BLaER1 (cell line): ENCODE results near the gene RPL7L1.

Source experiments
- H3K27ac ChIP-seq: shearing (Covaris generic); formaldehyde crosslinking; 2 replicates; pipeline ENCODE4 v1.8.1; 2022
- H3K27me3 ChIP-seq: shearing (Covaris generic); formaldehyde crosslinking; 2 replicates; pipeline ENCODE4 v1.8.1; 2022
- H3K36me3 ChIP-seq: shearing (Covaris generic); formaldehyde crosslinking; 2 replicates; pipeline ENCODE4 v1.8.1; 2022
- H3K4me1 ChIP-seq: shearing (Covaris generic); formaldehyde crosslinking; 2 replicates; pipeline ENCODE4 v1.8.1; 2022
- H3K4me2 ChIP-seq: shearing (Covaris generic); formaldehyde crosslinking; 2 replicates; pipeline ENCODE4 v1.8.1; 2022
- H3K4me3 ChIP-seq: shearing (Covaris generic); formaldehyde crosslinking; 2 replicates; pipeline ENCODE4 v1.8.1; 2022
- H3K9ac ChIP-seq: shearing (Covaris generic); formaldehyde crosslinking; 2 replicates; pipeline ENCODE4 v1.8.1; 2022
- H3K9me3 ChIP-seq: shearing (Covaris generic); formaldehyde crosslinking; 2 replicates; pipeline ENCODE4 v1.8.1; 2022
- H4K20me1 ChIP-seq: shearing (Covaris generic); formaldehyde crosslinking; 2 replicates; pipeline ENCODE4 v1.8.1; 2022
- Cebpa-rat ChIP-seq: shearing (Covaris generic); IDR thresholded peaks from 2 replicates; pipeline ENCODE4 v1.8.1; 2022

RPL7L1 gene

DNA sequence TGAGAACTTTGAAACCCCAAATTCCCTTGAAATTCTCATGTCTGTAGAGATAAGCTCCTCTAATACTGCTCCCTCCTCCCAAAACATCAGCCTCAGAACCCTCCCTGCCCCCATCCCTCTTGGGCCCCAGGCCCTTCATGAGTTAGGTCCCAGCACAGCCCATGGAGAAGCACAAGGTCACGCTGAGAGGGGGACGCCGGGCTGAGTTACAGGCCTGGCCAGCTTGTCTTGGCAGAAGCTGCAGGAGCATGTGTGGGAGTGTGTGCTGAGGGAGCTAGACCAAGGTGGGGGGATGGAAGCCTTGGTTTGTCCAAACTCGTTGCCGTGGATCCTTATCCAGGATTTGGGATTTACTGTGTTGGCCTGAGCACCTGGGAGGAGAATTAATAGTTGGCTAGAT is 27.9 kb downstream of the RPL7L1 start:
- no peak for TF ChIP-seq Cebpa-rat
- H3K9me3 ChIP-seq, result no peaks in the 10 kb centered on the region
- H3K27me3 ChIP-seq, result no peaks in the 10 kb centered on the region
- H3K4me3 ChIP-seq, result no peak overlapping the region
- no peaks in the 10 kb centered on the region for H3K36me3 ChIP-seq
- no peak overlapping the region for H3K27ac ChIP-seq
- no peak overlapping the region for H3K4me2 ChIP-seq
- H4K20me1 ChIP-seq, result no peaks in the 10 kb centered on the region
- no peak overlapping the region for H3K9ac ChIP-seq
- peaks cover 16% of the 10 kb centered on the region for H3K4me1 ChIP-seq

DNA sequence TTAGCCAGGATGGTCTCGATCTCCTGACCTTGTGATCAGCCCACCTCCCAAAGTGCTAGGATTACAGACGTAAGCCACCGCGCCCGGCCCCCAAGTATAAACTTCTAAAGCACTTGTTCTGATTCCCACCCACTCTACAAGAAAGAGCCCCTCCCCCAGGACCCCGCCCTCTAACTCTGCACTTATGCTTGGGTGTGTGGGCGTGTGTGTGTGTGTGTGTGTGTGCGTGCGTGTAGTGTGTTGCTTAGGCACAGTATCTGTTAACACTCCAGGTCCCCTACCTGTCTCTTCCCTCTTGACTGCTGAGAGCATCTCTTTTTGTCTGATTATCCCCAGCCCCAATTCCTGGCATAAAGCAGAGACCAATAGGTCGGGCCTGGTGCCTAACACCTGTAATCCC is 30.4 kb downstream of the RPL7L1 start:
- Histone ChIP-seq H3K27ac (no peak overlapping the region), H3K36me3 (no peaks in the 10 kb centered on the region), H3K4me1 (peaks cover 5% of the 10 kb centered on the region), H3K27me3 (no peaks in the 10 kb centered on the region), H3K9ac (no peak overlapping the region), H4K20me1 (no peaks in the 10 kb centered on the region), H3K4me2 (no peak overlapping the region), H3K4me3 (no peak overlapping the region), H3K9me3 (no peaks in the 10 kb centered on the region)
- TF ChIP-seq Cebpa-rat, result no peak

DNA sequence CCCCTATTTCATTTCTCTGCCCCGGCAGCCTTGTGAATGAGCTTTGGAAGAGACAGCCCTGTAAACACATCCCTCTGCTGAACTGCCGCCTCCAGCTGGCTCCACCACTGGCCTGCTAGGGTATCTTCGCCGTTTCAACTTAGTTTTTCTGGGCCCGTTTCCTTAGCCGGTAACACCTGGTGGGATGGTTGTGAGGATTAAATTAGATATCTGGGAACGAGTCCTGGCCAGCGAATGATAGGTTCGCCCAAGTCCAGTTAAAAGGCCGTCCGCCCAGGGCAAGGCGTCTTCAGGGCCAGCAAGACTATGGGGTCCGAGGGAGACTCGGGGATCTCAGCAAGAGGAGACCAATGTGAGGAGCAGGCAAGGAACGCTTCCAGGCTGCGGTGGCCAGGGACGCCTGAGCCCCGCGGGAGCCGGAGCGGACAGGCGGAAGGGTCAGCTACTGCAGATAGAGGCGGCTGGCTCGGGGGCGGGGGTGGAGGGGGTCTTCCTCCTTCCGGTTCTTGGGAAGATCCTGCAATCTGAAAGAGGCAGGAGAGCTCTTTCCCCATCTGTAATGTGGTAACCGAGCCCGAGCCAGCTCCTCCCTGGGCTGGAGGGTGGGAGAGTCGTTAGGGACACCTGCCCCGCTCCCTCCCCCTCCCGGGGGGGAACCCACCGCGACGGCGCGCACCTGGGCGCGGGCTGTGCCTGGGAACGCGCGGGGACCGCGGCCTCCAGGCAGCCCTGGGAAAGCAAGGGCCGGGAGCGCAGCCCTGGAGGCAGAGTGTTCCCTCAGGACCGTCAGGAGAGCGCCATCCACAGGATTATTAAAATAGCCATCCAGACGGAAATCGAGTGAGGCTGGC is 32.0 kb downstream of the RPL7L1 start:
- Histone ChIP-seq H3K9me3 (no peaks in the 10 kb centered on the region), H3K27ac (no peak overlapping the region), H3K4me2 (no peak overlapping the region), H3K4me3 (no peak overlapping the region), H3K9ac (no peak overlapping the region), H4K20me1 (no peaks in the 10 kb centered on the region), H3K27me3 (no peaks in the 10 kb centered on the region), H3K4me1 (peaks cover 21% of the 10 kb centered on the region), H3K36me3 (no peaks in the 10 kb centered on the region)
- TF ChIP-seq Cebpa-rat, result no peak

DNA sequence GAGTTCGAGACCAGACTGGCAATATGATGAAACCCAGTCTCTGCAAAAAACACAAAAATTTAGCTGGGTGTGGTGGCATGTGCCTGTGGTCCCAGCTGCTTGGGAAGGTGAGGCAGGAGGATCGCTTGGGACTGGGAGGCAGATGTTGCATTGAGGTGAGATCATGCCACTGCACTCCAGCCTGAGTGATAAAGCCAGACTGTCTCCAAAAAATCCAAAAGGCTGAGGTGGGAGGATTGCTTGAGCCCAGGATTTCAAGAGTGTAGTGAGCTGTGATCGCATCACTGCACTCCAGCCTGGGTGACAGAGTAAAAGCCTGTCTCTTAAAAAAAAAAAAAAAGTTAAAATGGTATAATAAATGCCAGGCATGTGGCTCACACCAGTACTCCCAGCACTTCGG is 35.1 kb downstream of the RPL7L1 start:
- H4K20me1 ChIP-seq, result no peaks in the 10 kb centered on the region
- H3K27me3 ChIP-seq, result no peaks in the 10 kb centered on the region
- H3K9me3 ChIP-seq, result no peaks in the 10 kb centered on the region
- TF ChIP-seq Cebpa-rat, result no peak
- H3K4me2 ChIP-seq, result peak overlapping the region; percentile 81
- no peak overlapping the region for H3K4me3 ChIP-seq
- no peaks in the 10 kb centered on the region for H3K36me3 ChIP-seq
- peaks cover 26% of the 10 kb centered on the region for H3K4me1 ChIP-seq
- H3K27ac ChIP-seq, result peak overlapping the region; percentile 33; the same call in 1 of the 2 replicates
- H3K9ac ChIP-seq, result no peak overlapping the region

DNA sequence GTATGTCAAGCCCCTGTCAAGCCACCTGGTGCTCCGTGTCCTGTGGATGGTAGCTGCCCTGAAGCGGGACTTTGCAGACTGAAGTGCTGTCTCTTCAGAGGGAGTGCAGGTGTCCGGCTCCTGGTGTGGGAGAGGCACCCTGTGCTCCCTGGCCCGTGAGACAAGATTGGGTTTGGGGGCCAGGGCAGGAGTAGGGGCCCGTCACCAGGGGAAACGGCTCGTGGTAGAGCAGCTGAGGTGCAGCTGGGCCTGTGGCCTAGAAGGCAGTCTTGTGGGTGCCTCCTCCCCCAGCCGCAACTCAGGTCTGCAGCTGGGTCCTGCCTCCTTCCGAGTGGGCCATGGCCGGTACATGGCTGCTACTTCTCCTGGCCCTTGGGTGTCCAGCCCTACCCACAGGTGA is 36.3 kb downstream of the RPL7L1 start, which contains the start of gene PTCRA:
Gene PTCRA, plus strand, starts transcription at position 322 of the 400 bp plus-strand sequence. Its CDS starts 17 bp downstream, at position 339.
- H3K36me3 ChIP-seq, result no peaks in the 10 kb centered on the region
- peak within 1 kb of the TSS; percentile 62 for H3K9ac ChIP-seq
- peaks cover 26% of the 10 kb centered on the region for H3K4me1 ChIP-seq
- H3K27me3 ChIP-seq, result no peaks in the 10 kb centered on the region
- no peak within 1 kb of the TSS for H3K4me3 ChIP-seq
- H3K27ac ChIP-seq, result peak within 1 kb of the TSS; percentile 81
- H3K9me3 ChIP-seq, result no peaks in the 10 kb centered on the region
- H3K4me2 ChIP-seq, result peak within 1 kb of the TSS; percentile 81
- no peaks in the 10 kb centered on the region for H4K20me1 ChIP-seq
- no peak for TF ChIP-seq Cebpa-rat

DNA sequence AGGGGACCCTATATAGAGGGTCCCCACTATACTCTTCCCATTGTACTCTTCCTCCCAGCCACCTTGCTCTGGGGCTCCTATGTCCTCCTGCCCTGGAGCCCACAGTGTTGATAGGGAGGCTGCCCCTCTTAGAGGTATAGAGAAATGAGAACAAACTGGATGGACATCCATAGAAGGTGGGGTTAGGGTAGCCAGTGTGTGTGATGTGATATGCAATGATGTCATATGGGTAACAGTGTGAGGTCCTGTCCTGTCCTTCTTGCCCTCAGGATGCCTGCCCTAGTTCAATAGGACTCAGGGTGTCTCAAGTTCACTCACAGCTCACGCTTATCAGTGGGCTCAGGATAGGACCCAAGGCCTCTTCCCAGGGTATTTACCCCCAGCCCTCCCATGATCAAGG is 36.9 kb downstream of the RPL7L1 start:
- no peaks in the 10 kb centered on the region for H3K36me3 ChIP-seq
- no peak for TF ChIP-seq Cebpa-rat
- no peaks in the 10 kb centered on the region for H3K27me3 ChIP-seq
- peaks cover 26% of the 10 kb centered on the region for H3K4me1 ChIP-seq
- no peaks in the 10 kb centered on the region for H4K20me1 ChIP-seq
- H3K4me2 ChIP-seq, result peak overlapping the region; percentile 81
- H3K27ac ChIP-seq, result peak overlapping the region; percentile 81
- no peaks in the 10 kb centered on the region for H3K9me3 ChIP-seq
- no peak overlapping the region for H3K4me3 ChIP-seq
- peak overlapping the region; percentile 62 for H3K9ac ChIP-seq

DNA sequence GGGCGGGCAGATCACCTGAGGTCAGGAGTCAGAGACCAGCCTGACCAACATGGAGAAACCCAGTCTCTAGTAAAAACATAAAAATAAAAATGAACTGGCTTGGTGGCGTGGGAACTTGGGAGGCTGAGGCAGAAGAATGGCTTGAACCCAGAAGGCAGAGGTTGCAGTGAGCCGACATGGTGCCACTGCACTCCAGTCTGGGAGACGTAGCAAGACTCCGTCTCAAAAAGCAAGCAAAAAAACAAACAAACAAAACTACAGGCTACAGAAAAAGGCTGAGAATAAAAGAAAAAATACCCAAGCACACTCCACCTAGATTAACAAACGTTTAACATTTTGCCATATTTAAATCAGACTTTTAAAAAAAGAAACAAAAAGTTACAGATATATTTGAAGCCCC is 42.4 kb downstream of the RPL7L1 start:
- Histone ChIP-seq H3K9ac (no peak overlapping the region), H3K27ac (no peak overlapping the region), H3K9me3 (no peaks in the 10 kb centered on the region), H3K4me1 (peaks cover 43% of the 10 kb centered on the region), H3K4me3 (no peak overlapping the region), H3K27me3 (no peaks in the 10 kb centered on the region), H3K4me2 (no peak overlapping the region), H4K20me1 (no peaks in the 10 kb centered on the region), H3K36me3 (no peaks in the 10 kb centered on the region)
- TF ChIP-seq Cebpa-rat, result no peak

DNA sequence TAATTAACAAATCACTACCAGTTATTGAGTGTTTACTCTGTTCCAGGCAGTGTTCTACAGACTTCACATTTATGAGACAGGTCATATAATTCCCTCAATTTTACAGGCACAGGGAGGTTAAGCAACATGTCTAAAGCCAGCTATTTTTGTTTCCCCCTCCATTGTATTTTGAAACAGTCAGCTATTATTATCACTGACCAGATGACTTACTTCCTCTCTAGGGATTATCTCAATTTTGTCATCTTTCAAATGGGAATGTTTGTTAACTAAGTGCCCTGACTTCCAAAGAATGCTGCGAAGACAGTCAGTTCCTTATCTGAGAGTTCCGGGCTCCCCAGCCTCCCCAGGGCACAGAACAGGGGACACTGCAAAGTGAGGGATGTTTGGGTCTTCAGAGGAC is 44.2 kb downstream of the RPL7L1 start:
- peak overlapping the region; percentile 24; the same call in 1 of the 2 replicates for H3K9ac ChIP-seq
- H3K27me3 ChIP-seq, result no peaks in the 10 kb centered on the region
- H3K4me1 ChIP-seq, result peaks cover 59% of the 10 kb centered on the region
- no peaks in the 10 kb centered on the region for H3K36me3 ChIP-seq
- no peaks in the 10 kb centered on the region for H3K9me3 ChIP-seq
- no peak for TF ChIP-seq Cebpa-rat
- H3K4me3 ChIP-seq, result no peak overlapping the region
- peak overlapping the region; percentile 69 for H3K4me2 ChIP-seq
- peak overlapping the region; percentile 55 for H3K27ac ChIP-seq
- no peaks in the 10 kb centered on the region for H4K20me1 ChIP-seq

DNA sequence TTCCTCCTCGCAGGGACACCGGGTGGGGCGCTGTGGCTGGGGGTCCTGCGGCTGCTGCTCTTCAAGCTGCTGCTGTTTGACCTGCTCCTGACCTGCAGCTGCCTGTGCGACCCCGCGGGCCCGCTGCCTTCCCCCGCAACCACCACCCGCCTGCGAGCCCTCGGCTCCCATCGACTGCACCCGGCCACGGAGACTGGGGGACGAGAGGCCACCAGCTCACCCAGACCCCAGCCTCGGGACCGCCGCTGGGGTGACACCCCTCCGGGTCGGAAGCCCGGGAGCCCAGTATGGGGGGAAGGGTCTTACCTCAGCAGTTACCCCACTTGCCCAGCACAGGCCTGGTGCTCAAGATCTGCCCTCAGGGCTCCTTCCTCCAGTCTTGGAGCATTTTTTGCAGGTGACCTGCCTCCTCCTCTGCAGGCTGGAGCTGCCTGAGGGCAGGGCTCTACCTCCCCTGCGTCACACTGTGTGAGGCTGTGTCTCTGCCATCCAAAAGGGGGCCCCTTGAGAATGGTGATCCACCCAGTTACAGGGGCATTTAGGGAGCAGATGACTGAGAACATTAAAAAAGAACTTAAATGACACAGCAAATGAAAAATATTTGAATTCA is 45.9 kb downstream of the RPL7L1 start:
- H3K27me3 ChIP-seq, result no peaks in the 10 kb centered on the region
- H3K36me3 ChIP-seq, result no peaks in the 10 kb centered on the region
- no peak overlapping the region for H3K4me3 ChIP-seq
- H3K4me2 ChIP-seq, result peak overlapping the region; percentile 84
- peak overlapping the region; percentile 64; the same call in 1 of the 2 replicates for H3K27ac ChIP-seq
- H4K20me1 ChIP-seq, result no peaks in the 10 kb centered on the region
- H3K9ac ChIP-seq, result 0 out of 2 replicates have a peak overlapping the region, but pooled peaks have one; percentile 27
- no peaks in the 10 kb centered on the region for H3K9me3 ChIP-seq
- peaks cover 59% of the 10 kb centered on the region for H3K4me1 ChIP-seq
- no peak for TF ChIP-seq Cebpa-rat
